ENCODE measurements around the gene TMEM79. TPM values are rescaled to one million over a fixed set of nuclear protein-coding genes. Genes with fewer than 3 reads are reported as not detected.

TMEM79 gene
- total RNA-seq, 4 donors from 2014 or later = 96.9 to 111 (median 101) TPM

- no peak for DNase-seq (ENCODE audit: low spot score in 2 of 2)
- TF ChIP-seq CTCF (IDR thresholded peaks at IDR 0.05) (no peak), POLR2A (IDR thresholded peaks at IDR 0.05) (no peak)
- H3K4me3 ChIP-seq (ENCODE audit: low read depth, poor library complexity, severe bottlenecking) = no peak overlapping the region
- intact Hi-C loops (cut with DNase I; ENCODE audit: low total_unique reads) = no loop called here
- 46 to 55% methylated on average over 9 of the region's 9 CpGs for WGBS, 2 donors
Observed at GRCh38 chr1:156262461-156263287, 21.5 kb upstream of the TMEM79 start.

- no peak for DNase-seq (ENCODE audit: low spot score in 2 of 2)
- TF ChIP-seq POLR2A (IDR thresholded peaks at IDR 0.05) (no peak), CTCF (IDR thresholded peaks at IDR 0.05) (no peak)
- H3K4me3 ChIP-seq (ENCODE audit: low read depth, poor library complexity, severe bottlenecking) = no peak overlapping the region
- 87 to 97% methylated on average over 9 of the region's 9 CpGs for WGBS, 2 donors
- intact Hi-C loops (cut with DNase I; ENCODE audit: low total_unique reads) = no loop called here
Observed at GRCh38 chr1:156263288-156263655, 20.9 kb upstream of the TMEM79 start.

GRCh38 chr1:156266051-156266450 is 18.1 kb upstream of the TMEM79 start:
- H3K4me3 ChIP-seq (ENCODE audit: low read depth, poor library complexity, severe bottlenecking) = no peak overlapping the region
- whole genome bisulfite sequencing, 2 donors = 86 to 87% methylated on average over 13 of the region's 13 CpGs
- intact Hi-C loops (cut with DNase I; ENCODE audit: low total_unique reads) = no loop called here
- no peak for TF ChIP-seq CTCF (IDR thresholded peaks at IDR 0.05)
- no peak for TF ChIP-seq POLR2A (IDR thresholded peaks at IDR 0.05)
- no peak for DNase-seq (ENCODE audit: low spot score in 2 of 2)

GRCh38 chr1:156268336-156268735 is 15.8 kb upstream of the TMEM79 start:
- TF ChIP-seq POLR2A (IDR thresholded peaks at IDR 0.05) = no peak
- no peak for TF ChIP-seq CTCF (IDR thresholded peaks at IDR 0.05)
- WGBS, 2 donors = 86 to 91% methylated on average over 4 of the region's 4 CpGs
- H3K4me3 ChIP-seq (ENCODE audit: low read depth, poor library complexity, severe bottlenecking) = no peak overlapping the region
- DNase-seq (ENCODE audit: low spot score in 2 of 2) = no peak
- intact Hi-C loops (cut with DNase I; ENCODE audit: low total_unique reads) = no loop called here

GRCh38 chr1:156270314-156270713 is 13.8 kb upstream of the TMEM79 start:
- no peak for DNase-seq (ENCODE audit: low spot score in 2 of 2)
- 87 to 88% methylated on average over 3 of the region's 3 CpGs for WGBS, 2 donors
- intact Hi-C loops (cut with DNase I; ENCODE audit: low total_unique reads) = no loop called here
- no peak overlapping the region for H3K4me3 ChIP-seq (ENCODE audit: low read depth, poor library complexity, severe bottlenecking)
- TF ChIP-seq POLR2A (IDR thresholded peaks at IDR 0.05) (no peak), CTCF (IDR thresholded peaks at IDR 0.05) (no peak)

- no peak for DNase-seq (ENCODE audit: low spot score in 2 of 2)
- intact Hi-C loops (cut with DNase I; ENCODE audit: low total_unique reads) = no loop called here
- no peak overlapping the region for H3K4me3 ChIP-seq (ENCODE audit: low read depth, poor library complexity, severe bottlenecking)
- no peak for TF ChIP-seq CTCF (IDR thresholded peaks at IDR 0.05)
- TF ChIP-seq POLR2A (IDR thresholded peaks at IDR 0.05) = no peak
Observed at GRCh38 chr1:156276532-156276931, 7.6 kb upstream of the TMEM79 start.
